CD4-positive, alpha-beta T cell (primary cell): ENCODE measurements around the gene ATP13A3. TPM values are rescaled to one million over a fixed set of nuclear protein-coding genes. Genes with fewer than 3 reads are reported as not detected.

Experiments
- ATAC-seq: fragments of 200-7000 bp; cut with Tn5 transposase; one replicate; pipeline ENCODE4 v1.10.0; 2022; ENCODE audit warnings: mild to moderate bottlenecking; ENCODE audit not compliant: poor library complexity
- CTCF ChIA-PET: fragments of 350-600 bp; sonication (Branson Sonifier 250); formaldehyde crosslinking; loops from one replicate; lab custom pipeline; 2021; ENCODE audit warnings: antibody characterized with exemption, inconsistent platforms; lab: Charles Lee
- POLR2A ChIA-PET: fragments of 350-600 bp; sonication (Branson Sonifier 250); formaldehyde crosslinking; loops from one replicate; lab custom pipeline; 2021; ENCODE audit warnings: antibody characterized with exemption, inconsistent platforms; lab: Charles Lee
- DNase-seq, 14 experiments: peaks; one replicate each; pipeline ENCODE4 v3.0.0-alpha.2; 2013 to 2020; ENCODE audit warnings: mixed read lengths in 2 of 14
- H3K27ac ChIP-seq, 2 donors: one replicate each; pipeline versions ENCODE4 v1.5.1 to v1.7.0; 2013; ENCODE audit warnings: low read length in 2 of 2, low read depth in 1 of 2, mild to moderate bottlenecking in 1 of 2
- H3K27me3 ChIP-seq, 2 experiments: 1 replicate in 1 of 2; 2 replicates in 1 of 2; pipeline versions ENCODE4 v1.6.1 to v1.7.0; 2013; ENCODE audit warnings: low read length in 2 of 2, control low read depth in 1 of 2, mild to moderate bottlenecking in 1 of 2, moderate library complexity in 1 of 2; ENCODE audit not compliant: insufficient read depth in 2 of 2, control insufficient read depth in 1 of 2
- H3K36me3 ChIP-seq: one replicate; pipeline ENCODE4 v1.6.1; 2013; ENCODE audit warnings: low read length, control low read depth; ENCODE audit not compliant: insufficient read depth
- H3K4me1 ChIP-seq: one replicate; pipeline ENCODE4 v1.6.1; 2013; ENCODE audit warnings: low read length, control low read depth; ENCODE audit not compliant: insufficient read depth
- H3K4me3 ChIP-seq: one replicate; pipeline ENCODE4 v1.5.1; 2013; ENCODE audit warnings: mild to moderate bottlenecking, low read length, moderate library complexity
- H3K9me3 ChIP-seq, 2 experiments: 1 replicate in 1 of 2; 2 replicates in 1 of 2; pipeline versions ENCODE4 v1.6.1 to v1.7.0; 2013; ENCODE audit warnings: low read length in 2 of 2, mild to moderate bottlenecking in 2 of 2, control low read depth in 1 of 2, moderate library complexity in 1 of 2; ENCODE audit not compliant: control insufficient read depth in 1 of 2, insufficient read depth in 1 of 2
- H3K27ac Mint-ChIP-seq: one replicate; pipeline ENCODE4 v1.8.0; 2020; ENCODE audit warnings: mixed read lengths
- H3K27me3 Mint-ChIP-seq: one replicate; pipeline ENCODE4 v1.8.0; 2021; ENCODE audit warnings: mixed read lengths
- H3K36me3 Mint-ChIP-seq: one replicate; pipeline ENCODE4 v1.8.0; 2021; ENCODE audit warnings: low read depth, mixed read lengths
- H3K4me1 Mint-ChIP-seq: one replicate; pipeline ENCODE4 v1.8.0; 2021; ENCODE audit warnings: low read depth, mixed read lengths
- H3K4me3 Mint-ChIP-seq: one replicate; pipeline ENCODE4 v1.8.0; 2020; ENCODE audit warnings: mild to moderate bottlenecking, mixed read lengths
- H3K9me3 Mint-ChIP-seq: one replicate; pipeline ENCODE4 v1.8.0; 2020; ENCODE audit warnings: mixed read lengths
- intact Hi-C, 2 experiments: fragments of 100-400 bp; cut with DNase I in 1 of 2; cut with micrococcal nuclease in 1 of 2; formaldehyde crosslinking; loops; one replicate each; pipeline versions ENCODE4 v1.15.1 to v1.9.0; 2023 to 2025; cut with DNase I, micrococcal nuclease
- total RNA-seq, 174 experiments: library from RNA in 2 of 174; stranded (reverse) in 2 of 174; gene quantifications; one replicate each; pipeline ENCODE4 v1.2.3 and lab custom pipeline; 2021 to 2026
- TF ChIP-seq, protein P1 (sequence below): fragments of 200-600 bp; IDR thresholded peaks from one replicate; pipeline ENCODE4 v1.8.0; 2022; ENCODE audit warnings: antibody characterized with exemption, mild to moderate bottlenecking

ATP13A3 gene
- total RNA-seq, 2 experiments from 2014 or later, result 46.5 to 52.7 TPM

DNA sequence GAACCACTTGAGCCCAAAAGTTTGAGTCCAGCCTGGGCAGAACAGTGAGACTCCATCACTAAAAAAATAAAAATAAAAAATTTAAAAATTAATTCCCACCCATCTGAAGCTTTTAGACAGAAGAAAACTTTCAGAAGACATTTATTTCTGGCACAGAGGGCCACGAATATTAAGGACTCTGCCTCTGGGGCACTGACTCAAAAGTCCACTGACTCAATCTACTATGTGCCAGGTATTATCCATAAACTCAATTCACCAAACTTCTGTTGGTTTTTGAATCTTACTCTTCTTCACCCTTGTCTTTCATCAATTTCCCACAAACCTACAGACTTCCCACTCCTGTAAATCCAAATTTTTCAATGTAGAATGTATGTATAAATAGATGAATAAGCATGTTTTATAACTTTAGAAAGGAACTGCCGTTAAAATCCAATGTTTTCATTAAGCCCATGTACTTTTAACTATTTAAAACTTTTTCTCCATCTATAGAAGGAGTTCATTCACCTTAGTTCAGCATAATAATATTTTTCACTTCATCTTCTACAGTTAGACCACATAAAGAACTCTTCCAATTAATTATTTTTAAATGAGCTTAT lies 19.9 kb downstream of the ATP13A3 start:
- TF ChIP-seq, protein P1, sequence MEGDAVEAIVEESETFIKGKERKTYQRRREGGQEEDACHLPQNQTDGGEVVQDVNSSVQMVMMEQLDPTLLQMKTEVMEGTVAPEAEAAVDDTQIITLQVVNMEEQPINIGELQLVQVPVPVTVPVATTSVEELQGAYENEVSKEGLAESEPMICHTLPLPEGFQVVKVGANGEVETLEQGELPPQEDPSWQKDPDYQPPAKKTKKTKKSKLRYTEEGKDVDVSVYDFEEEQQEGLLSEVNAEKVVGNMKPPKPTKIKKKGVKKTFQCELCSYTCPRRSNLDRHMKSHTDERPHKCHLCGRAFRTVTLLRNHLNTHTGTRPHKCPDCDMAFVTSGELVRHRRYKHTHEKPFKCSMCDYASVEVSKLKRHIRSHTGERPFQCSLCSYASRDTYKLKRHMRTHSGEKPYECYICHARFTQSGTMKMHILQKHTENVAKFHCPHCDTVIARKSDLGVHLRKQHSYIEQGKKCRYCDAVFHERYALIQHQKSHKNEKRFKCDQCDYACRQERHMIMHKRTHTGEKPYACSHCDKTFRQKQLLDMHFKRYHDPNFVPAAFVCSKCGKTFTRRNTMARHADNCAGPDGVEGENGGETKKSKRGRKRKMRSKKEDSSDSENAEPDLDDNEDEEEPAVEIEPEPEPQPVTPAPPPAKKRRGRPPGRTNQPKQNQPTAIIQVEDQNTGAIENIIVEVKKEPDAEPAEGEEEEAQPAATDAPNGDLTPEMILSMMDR, result no peak
- no peak overlapping the region for H3K4me3 Mint-ChIP-seq
- ChIA-PET POLR2A (no interaction called here), CTCF (interaction anchor here (0.8 to 1.4 kb wide), 2 partner anchors 21 to 127 kb away, joined by 3 read pairs; no protein-coding TSS in a partner anchor)
- Histone ChIP-seq H3K9me3 (no peaks in the 10 kb centered on the region), H3K4me3 (no peak overlapping the region), H3K27ac (no peak overlapping the region), H3K4me1 (peaks cover 9% of the 10 kb centered on the region), H3K36me3 (no peaks in the 10 kb centered on the region), H3K27me3 (no peaks in the 10 kb centered on the region)
- DNase-seq (no peak), ATAC-seq (no peak)
- peaks cover 3% of the 10 kb centered on the region for H3K36me3 Mint-ChIP-seq
- no peaks in the 10 kb centered on the region for H3K27me3 Mint-ChIP-seq
- intact Hi-C loops, result no loop called here
- H3K9me3 Mint-ChIP-seq, result no peaks in the 10 kb centered on the region
- H3K4me1 Mint-ChIP-seq, result peaks cover 14% of the 10 kb centered on the region
- H3K27ac Mint-ChIP-seq, result no peak overlapping the region

GRCh38 chr3:194465920-194466570 lies 20.8 kb downstream of the ATP13A3 start:
- Histone ChIP-seq H3K4me3 (no peak overlapping the region), H3K4me1 (peaks cover 9% of the 10 kb centered on the region), H3K27me3 (no peaks in the 10 kb centered on the region), H3K9me3 (no peaks in the 10 kb centered on the region), H3K36me3 (no peaks in the 10 kb centered on the region), H3K27ac (no peak overlapping the region)
- TF ChIP-seq, protein P1, result no peak
- H3K27ac Mint-ChIP-seq, result no peak overlapping the region
- ChIA-PET POLR2A (interaction anchor here (0.5 to 0.9 kb wide), 2 partner anchors 128 to 503 kb away, joined by 3 read pairs; no protein-coding TSS in a partner anchor), CTCF (interaction anchor here (0.8 kb wide), 1 partner anchor 20 kb away, joined by 3 read pairs; no protein-coding TSS in a partner anchor)
- peaks cover 14% of the 10 kb centered on the region for H3K4me1 Mint-ChIP-seq
- intact Hi-C loops, result no loop called here
- H3K4me3 Mint-ChIP-seq, result no peak overlapping the region
- DNase-seq (no peak), ATAC-seq (no peak)
- H3K27me3 Mint-ChIP-seq, result no peaks in the 10 kb centered on the region
- peaks cover 10% of the 10 kb centered on the region for H3K36me3 Mint-ChIP-seq
- H3K9me3 Mint-ChIP-seq, result no peaks in the 10 kb centered on the region

DNA sequence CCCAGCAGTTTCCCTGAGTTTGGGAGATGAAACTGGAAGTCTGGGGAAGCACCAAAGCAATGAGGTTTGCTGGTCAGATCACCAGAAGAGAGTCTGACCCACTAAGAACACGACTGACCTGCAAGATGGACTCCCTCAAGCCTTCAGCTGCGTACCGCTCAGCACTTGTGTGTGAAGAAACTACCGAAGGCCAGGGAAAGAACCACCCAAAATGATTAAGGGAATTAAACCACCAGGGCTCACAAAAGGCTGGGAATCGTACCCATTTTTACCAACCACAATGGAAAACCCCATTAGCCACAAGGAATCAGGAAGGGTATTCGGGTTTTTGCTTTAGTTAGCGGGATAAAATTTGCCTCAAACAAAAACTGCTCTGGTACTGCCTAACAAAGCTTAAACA lies 21.6 kb downstream of the ATP13A3 start:
- TF ChIP-seq, protein P1, result no peak
- CTCF ChIA-PET, result no interaction called here
- Histone ChIP-seq H3K9me3 (no peaks in the 10 kb centered on the region), H3K4me1 (peaks cover 9% of the 10 kb centered on the region), H3K4me3 (no peak overlapping the region), H3K27me3 (no peaks in the 10 kb centered on the region), H3K27ac (no peak overlapping the region), H3K36me3 (peaks cover under 1% of the 10 kb centered on the region)
- POLR2A ChIA-PET, result interaction anchor here (0.9 kb wide), 1 partner anchor 129 kb away, joined by 3 read pairs; no protein-coding TSS in a partner anchor
- Mint-ChIP-seq H3K27me3 (no peaks in the 10 kb centered on the region), H3K4me1 (peaks cover 14% of the 10 kb centered on the region), H3K9me3 (no peaks in the 10 kb centered on the region), H3K27ac (no peak overlapping the region), H3K4me3 (no peak overlapping the region), H3K36me3 (peaks cover 17% of the 10 kb centered on the region)
- ATAC-seq (no peak), DNase-seq (no peak)
- intact Hi-C loops, result no loop called here
